ENCODE data around the gene RPS21. TPM values are rescaled to one million over a fixed set of nuclear protein-coding genes. Genes with fewer than 3 reads are reported as not detected.

RPS21 gene
- total and polyA plus RNA-seq, 2 of the 13 experiments (the other 11 are each of a cell fraction or from before 2014, with no cell fraction given): 2,647 to 11,063 TPM

- TF ChIP-seq ARID4A (CRISPR knock-in tag; IDR thresholded peaks at IDR 0.05; ENCODE audit: borderline replicate concordance) (peak; percentile 23; the same call in 1 of the 2 replicates), CREBL2 (CRISPR knock-in tag; IDR thresholded peaks at IDR 0.05; ENCODE audit: borderline replicate concordance) (no peak), SAFB2 (CRISPR knock-in tag; IDR thresholded peaks at IDR 0.05; ENCODE audit: borderline replicate concordance, low read depth) (no peak), SYNCRIP (IDR thresholded peaks at IDR 0.05; ENCODE audit: insufficient read depth, low read depth, low read length) (no peak), CEBPG (CRISPR knock-in tag; IDR thresholded peaks at IDR 0.05) (no peak; the same call in 1 of the 2 replicates), ZNF556 (CRISPR knock-in tag; IDR thresholded peaks at IDR 0.05; ENCODE audit: borderline replicate concordance) (no peak), ZBTB7B (CRISPR knock-in tag; IDR thresholded peaks at IDR 0.05) (no peak), NFAT5 (CRISPR knock-in tag; IDR thresholded peaks at IDR 0.05) (no peak), PBX3 (CRISPR knock-in tag; IDR thresholded peaks at IDR 0.05; ENCODE audit: borderline replicate concordance) (no peak), ZNF546 (CRISPR knock-in tag; conservative IDR thresholded peaks at IDR 0.05) (no peak), ZNF776 (CRISPR knock-in tag; IDR thresholded peaks at IDR 0.05) (no peak), IRX3 (CRISPR knock-in tag; IDR thresholded peaks at IDR 0.05; ENCODE audit: borderline replicate concordance, low read depth) (no peak), POGK (CRISPR knock-in tag; conservative IDR thresholded peaks at IDR 0.05) (no peak), RAD21 (CRISPR knock-in tag; IDR thresholded peaks at IDR 0.05) (no peak), CREM (IDR thresholded peaks at IDR 0.05) (no peak), CREM (CRISPR knock-in tag; IDR thresholded peaks at IDR 0.05) (no peak)
Measured at GRCh38 chr20:62388839-62389600, 2.1 kb downstream of the RPS21 start (continued).

All from HepG2 (cell line).